ENCODE results near the gene TCF4. TPM values are rescaled to one million over a fixed set of nuclear protein-coding genes. Genes with fewer than 3 reads are reported as not detected.

TCF4 gene
- total RNA-seq, 1 donor from 2014 or later = 205 TPM

DNA sequence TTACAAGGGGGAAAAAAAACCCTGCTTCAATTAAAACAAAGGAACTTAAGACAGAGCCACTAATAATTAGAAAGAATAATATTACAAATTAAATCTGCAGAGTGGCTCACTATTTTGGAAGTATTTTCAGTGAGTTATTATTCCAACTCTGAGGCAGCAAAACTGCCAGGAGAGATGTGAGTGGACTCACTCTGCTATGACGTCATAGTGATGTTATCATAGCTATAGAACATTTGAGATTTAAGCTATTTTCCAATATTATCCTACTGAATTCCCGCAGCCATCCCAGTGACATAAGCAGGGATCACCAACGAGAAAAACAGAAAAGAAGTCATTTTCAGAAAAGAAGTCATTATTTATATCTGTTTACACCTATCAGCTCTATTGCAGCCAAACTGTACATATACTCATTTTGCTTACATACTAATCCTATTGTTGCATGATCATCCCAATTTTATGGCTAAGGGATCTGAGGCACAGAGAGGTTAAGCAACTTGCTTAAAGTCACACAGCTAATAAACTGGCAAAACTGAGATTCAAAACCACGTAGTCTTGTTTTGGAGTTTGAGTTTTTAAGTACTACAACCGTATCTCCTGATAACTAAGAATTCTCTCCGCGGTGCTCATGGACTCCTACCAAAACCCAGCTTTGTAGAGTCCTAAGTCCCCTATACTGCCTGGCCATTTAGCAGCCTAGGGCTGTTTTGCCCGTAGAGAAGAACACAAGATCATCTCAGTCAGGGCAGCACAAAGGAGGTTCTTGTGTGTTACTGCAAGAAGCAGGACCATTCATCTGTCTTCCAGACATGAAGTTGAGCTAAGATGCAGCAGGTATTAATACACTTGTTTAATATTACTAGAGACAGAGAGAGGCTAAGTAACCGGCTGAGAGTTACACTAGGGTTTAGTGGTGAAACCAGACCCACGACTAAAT, 299.8 kb downstream of the TCF4 start:
- Histone ChIP-seq H3K4me1 (ENCODE audit: control insufficient read depth in 3 of 3, insufficient read depth in 3 of 3, low read length in 3 of 3) (peaks cover 18 to 52% (median 25%) of the 10 kb centered on the region in 3 donors), H3K9me3 (ENCODE audit: control insufficient read depth in 3 of 3, low read length in 3 of 3) (no peaks in the 10 kb centered on the region), H3K27ac (ENCODE audit: low read depth, low read length) (no peak overlapping the region), H3K27me3 (ENCODE audit: control insufficient read depth in 3 of 3, insufficient read depth in 3 of 3, low read length in 3 of 3) (no peaks in the 10 kb centered on the region), H3K9ac (ENCODE audit: low read depth in 1 of 3, low read length in 3 of 3) (no peak overlapping the region), H3K4me3 (ENCODE audit: low read length in 3 of 3) (no peak overlapping the region), H3K36me3 (ENCODE audit: control insufficient read depth in 3 of 3, insufficient read depth in 3 of 3, low read length in 3 of 3) (no peaks in the 10 kb centered on the region)

DNA sequence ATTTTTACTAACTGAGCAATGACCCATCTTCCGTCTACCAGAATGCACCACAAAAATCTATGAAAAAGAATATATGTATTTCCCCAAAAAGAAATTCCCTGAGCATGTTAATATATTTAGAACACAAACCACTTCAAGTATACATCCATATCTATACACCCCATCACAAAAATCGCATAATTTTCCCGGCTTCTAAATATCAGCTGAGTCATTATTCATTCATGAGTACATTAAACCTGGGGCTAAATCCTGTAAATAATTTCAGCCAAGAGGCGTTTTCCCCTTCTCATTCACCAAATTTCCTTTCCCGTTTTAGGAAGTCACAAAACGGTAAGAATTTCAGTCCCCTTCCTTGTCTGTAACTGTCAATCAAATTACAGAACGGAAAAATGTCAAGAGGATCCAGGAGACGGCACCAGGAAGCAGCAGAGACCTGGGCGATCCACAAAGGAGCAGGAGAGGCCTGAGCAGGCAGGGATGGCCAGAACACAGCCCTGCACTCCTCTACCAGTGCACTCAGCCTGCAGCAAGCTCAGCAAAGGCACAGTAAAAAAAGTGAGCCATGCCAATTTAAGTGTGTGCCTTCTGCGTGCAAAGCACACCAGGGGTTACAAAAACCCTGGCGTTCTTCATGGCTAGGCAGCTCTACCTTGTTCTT, 300.7 kb downstream of the TCF4 start:
- Histone ChIP-seq H3K36me3 (ENCODE audit: control insufficient read depth in 3 of 3, insufficient read depth in 3 of 3, low read length in 3 of 3) (no peaks in the 10 kb centered on the region), H3K4me3 (ENCODE audit: low read length in 3 of 3) (peak overlapping the region in 1 of 3 donors; percentile 17), H3K9me3 (ENCODE audit: control insufficient read depth in 3 of 3, low read length in 3 of 3) (no peaks in the 10 kb centered on the region), H3K9ac (ENCODE audit: low read depth in 1 of 3, low read length in 3 of 3) (peak overlapping the region in 1 of 3 donors; percentile 35), H3K27me3 (ENCODE audit: control insufficient read depth in 3 of 3, insufficient read depth in 3 of 3, low read length in 3 of 3) (no peaks in the 10 kb centered on the region), H3K27ac (ENCODE audit: low read depth, low read length) (peak overlapping the region; percentile 46), H3K4me1 (ENCODE audit: control insufficient read depth in 3 of 3, insufficient read depth in 3 of 3, low read length in 3 of 3) (peaks cover 18 to 52% (median 24%) of the 10 kb centered on the region in 3 donors)

DNA sequence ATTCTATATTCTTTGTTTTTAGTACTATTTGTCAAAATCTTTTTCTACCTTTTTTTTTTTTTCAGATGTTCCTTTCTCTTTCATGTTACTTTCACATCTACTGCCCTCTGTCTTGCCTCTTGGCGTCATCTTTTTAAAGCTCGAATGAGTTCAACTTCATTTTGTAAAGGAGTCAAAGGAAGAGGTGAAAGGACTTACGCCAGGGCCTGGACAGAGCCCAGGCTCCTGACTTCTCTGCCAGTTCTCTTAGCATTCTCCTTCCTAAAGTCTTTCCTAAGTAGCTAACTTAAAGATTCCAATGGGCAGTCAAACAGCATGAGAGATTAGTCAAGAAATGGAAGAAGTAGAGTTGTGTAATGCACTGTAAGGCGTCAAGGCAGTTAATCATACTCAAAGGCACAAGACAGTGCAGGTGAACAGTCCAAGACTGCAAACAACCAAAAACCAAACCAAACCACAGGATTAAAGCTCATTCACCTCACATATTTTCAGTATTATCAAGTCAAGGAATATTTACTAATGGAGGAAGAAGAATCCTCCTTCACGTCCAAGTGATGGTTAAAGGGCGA, 301.7 kb downstream of the TCF4 start:
- Histone ChIP-seq H3K4me1 (ENCODE audit: control insufficient read depth in 3 of 3, insufficient read depth in 3 of 3, low read length in 3 of 3) (peaks cover 18 to 52% (median 24%) of the 10 kb centered on the region in 3 donors), H3K4me3 (ENCODE audit: low read length in 3 of 3) (peak overlapping the region in 1 of 3 donors; percentile 15)

DNA sequence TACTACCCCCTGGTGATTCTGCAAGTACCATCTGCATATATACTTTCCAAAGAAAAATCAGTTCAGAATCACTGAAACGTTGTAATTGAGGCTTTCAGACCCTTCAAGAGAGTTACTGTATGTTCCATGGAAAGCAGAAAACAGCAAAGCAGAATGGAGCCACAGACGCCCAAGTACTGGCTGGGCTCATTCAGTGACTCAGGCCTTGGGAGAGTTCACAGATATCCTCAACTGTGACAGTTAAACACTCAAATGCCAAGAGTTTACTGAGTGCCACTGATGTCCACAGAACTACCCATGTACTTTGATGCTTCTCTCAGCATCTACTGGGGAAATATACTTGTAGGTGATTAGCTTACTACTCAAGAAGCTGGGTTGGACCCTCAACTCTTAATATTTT, 303.4 kb downstream of the TCF4 start:
- no peak overlapping the region for H3K9ac ChIP-seq (ENCODE audit: low read depth in 1 of 3, low read length in 3 of 3)
- no peaks in the 10 kb centered on the region for H3K9me3 ChIP-seq (ENCODE audit: control insufficient read depth in 3 of 3, low read length in 3 of 3)
- no peak overlapping the region for H3K27ac ChIP-seq (ENCODE audit: low read depth, low read length)
- peaks cover 23 to 52% (median 27%) of the 10 kb centered on the region in 3 donors for H3K4me1 ChIP-seq (ENCODE audit: control insufficient read depth in 3 of 3, insufficient read depth in 3 of 3, low read length in 3 of 3)
- no peaks in the 10 kb centered on the region for H3K36me3 ChIP-seq (ENCODE audit: control insufficient read depth in 3 of 3, insufficient read depth in 3 of 3, low read length in 3 of 3)
- no peaks in the 10 kb centered on the region for H3K27me3 ChIP-seq (ENCODE audit: control insufficient read depth in 3 of 3, insufficient read depth in 3 of 3, low read length in 3 of 3)
- H3K4me3 ChIP-seq (ENCODE audit: low read length in 3 of 3) = no peak overlapping the region

More for the DNA sequence above, 301.7 kb downstream of the TCF4 start:
- Histone ChIP-seq H3K27me3 (ENCODE audit: control insufficient read depth in 3 of 3, insufficient read depth in 3 of 3, low read length in 3 of 3) (no peaks in the 10 kb centered on the region), H3K27ac (ENCODE audit: low read depth, low read length) (peak overlapping the region; percentile 46), H3K9me3 (ENCODE audit: control insufficient read depth in 3 of 3, low read length in 3 of 3) (no peaks in the 10 kb centered on the region), H3K36me3 (ENCODE audit: control insufficient read depth in 3 of 3, insufficient read depth in 3 of 3, low read length in 3 of 3) (no peaks in the 10 kb centered on the region), H3K9ac (ENCODE audit: low read depth in 1 of 3, low read length in 3 of 3) (no peak overlapping the region)

DNA sequence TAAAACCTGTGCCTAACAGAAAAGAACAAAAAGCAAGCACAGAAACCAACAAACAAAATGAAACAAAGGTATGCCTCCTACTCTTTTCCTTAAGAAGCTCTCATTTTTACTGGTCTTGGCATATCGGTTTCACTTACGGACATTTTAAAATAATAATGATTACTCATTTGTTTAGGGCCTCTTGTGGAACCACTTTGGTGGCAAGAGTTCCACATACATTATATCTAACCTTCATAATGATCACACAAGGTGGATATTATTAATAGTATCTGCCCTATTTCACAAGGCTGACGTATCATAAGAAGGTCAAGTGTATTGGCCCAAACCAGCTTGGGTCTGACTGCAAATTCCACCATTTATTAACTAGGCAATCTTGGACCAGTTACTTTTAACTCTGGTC, 304.7 kb downstream of the TCF4 start:
- Histone ChIP-seq H3K27ac (ENCODE audit: low read depth, low read length) (no peak overlapping the region), H3K9me3 (ENCODE audit: control insufficient read depth in 3 of 3, low read length in 3 of 3) (no peaks in the 10 kb centered on the region), H3K9ac (ENCODE audit: low read depth in 1 of 3, low read length in 3 of 3) (no peak overlapping the region), H3K27me3 (ENCODE audit: control insufficient read depth in 3 of 3, insufficient read depth in 3 of 3, low read length in 3 of 3) (no peaks in the 10 kb centered on the region), H3K4me1 (ENCODE audit: control insufficient read depth in 3 of 3, insufficient read depth in 3 of 3, low read length in 3 of 3) (peaks cover 16 to 40% (median 23%) of the 10 kb centered on the region in 3 donors), H3K36me3 (ENCODE audit: control insufficient read depth in 3 of 3, insufficient read depth in 3 of 3, low read length in 3 of 3) (peaks cover 0 to 7% (median 3%) of the 10 kb centered on the region in 3 donors), H3K4me3 (ENCODE audit: low read length in 3 of 3) (no peak overlapping the region)

DNA sequence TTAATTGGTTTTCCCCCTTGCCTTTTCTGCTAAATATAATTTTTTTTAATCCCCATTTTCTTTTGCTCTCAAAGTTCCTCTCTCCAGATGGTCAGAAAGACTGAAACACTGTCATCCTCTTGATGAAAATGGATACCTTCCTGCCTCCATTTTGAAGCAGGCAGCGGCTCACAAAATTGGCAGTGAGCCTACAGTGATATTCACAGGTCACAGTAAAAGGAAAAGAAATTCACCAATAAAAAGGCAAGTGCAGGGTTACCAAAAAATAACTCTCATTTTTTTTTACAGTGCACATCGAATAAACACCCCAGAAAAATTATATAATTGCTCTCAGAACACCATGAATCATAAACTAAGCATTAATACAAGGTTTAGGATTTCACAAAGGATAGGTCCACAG, 307.5 kb downstream of the TCF4 start:
- no peaks in the 10 kb centered on the region for H3K27me3 ChIP-seq (ENCODE audit: control insufficient read depth in 3 of 3, insufficient read depth in 3 of 3, low read length in 3 of 3)
- no peak overlapping the region for H3K27ac ChIP-seq (ENCODE audit: low read depth, low read length)
- H3K9ac ChIP-seq (ENCODE audit: low read depth in 1 of 3, low read length in 3 of 3) = no peak overlapping the region
- H3K4me3 ChIP-seq (ENCODE audit: low read length in 3 of 3) = no peak overlapping the region
- H3K4me1 ChIP-seq (ENCODE audit: control insufficient read depth in 3 of 3, insufficient read depth in 3 of 3, low read length in 3 of 3) = peaks cover 4 to 20% (median 8%) of the 10 kb centered on the region in 3 donors
- H3K9me3 ChIP-seq (ENCODE audit: control insufficient read depth in 3 of 3, low read length in 3 of 3) = no peaks in the 10 kb centered on the region
- peaks cover 3 to 9% (median 7%) of the 10 kb centered on the region in 3 donors for H3K36me3 ChIP-seq (ENCODE audit: control insufficient read depth in 3 of 3, insufficient read depth in 3 of 3, low read length in 3 of 3)

DNA sequence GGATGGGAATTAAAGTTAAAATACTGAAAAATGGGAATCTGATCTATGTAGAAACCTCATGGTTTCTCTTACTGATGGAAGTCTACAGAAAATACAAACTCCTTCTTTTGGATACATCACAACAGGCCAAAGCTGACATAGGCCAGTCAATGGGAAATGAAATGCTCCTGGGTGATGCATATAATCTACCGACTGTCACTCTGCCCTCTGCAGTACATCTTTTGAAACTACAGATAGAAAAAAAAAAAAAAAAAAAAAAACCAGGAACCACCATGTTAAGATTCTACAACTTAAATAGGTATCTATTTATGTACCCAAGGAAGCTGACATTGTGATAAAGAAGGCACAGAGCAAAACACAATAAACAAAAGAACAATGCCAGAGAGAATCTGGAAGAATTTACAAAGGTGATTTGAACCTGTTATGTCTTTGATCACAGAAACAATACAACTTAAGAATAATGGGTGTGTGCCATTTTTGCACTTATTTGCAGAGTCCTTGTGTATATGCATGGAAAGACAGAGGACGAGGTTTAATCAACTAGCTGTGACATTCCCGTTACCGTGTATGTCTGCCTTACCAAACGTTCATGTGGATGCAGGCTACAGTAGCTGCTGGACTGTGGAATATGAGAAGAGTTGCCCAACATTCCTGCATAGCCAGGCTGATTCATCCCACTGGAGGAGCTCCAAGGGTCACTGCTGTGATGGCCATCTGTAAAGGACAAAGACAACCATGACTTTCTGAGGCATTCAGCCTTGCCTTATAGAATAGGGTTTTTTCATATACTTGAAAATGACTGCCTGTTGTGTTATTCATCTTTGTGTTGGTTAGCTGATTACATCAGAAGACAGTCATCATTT, 312.7 kb downstream of the TCF4 start:
- H3K4me1 ChIP-seq (ENCODE audit: control insufficient read depth in 3 of 3, insufficient read depth in 3 of 3, low read length in 3 of 3) = peaks cover 0 to 13% (median 0%) of the 10 kb centered on the region in 3 donors
- no peak overlapping the region for H3K4me3 ChIP-seq (ENCODE audit: low read length in 3 of 3)
- no peaks in the 10 kb centered on the region for H3K9me3 ChIP-seq (ENCODE audit: control insufficient read depth in 3 of 3, low read length in 3 of 3)
- H3K36me3 ChIP-seq (ENCODE audit: control insufficient read depth in 3 of 3, insufficient read depth in 3 of 3, low read length in 3 of 3) = peaks cover 3 to 26% (median 15%) of the 10 kb centered on the region in 3 donors
- peak overlapping the region; percentile 46 for H3K27ac ChIP-seq (ENCODE audit: low read depth, low read length)
- H3K27me3 ChIP-seq (ENCODE audit: control insufficient read depth in 3 of 3, insufficient read depth in 3 of 3, low read length in 3 of 3) = no peaks in the 10 kb centered on the region
- H3K9ac ChIP-seq (ENCODE audit: low read depth in 1 of 3, low read length in 3 of 3) = no peak overlapping the region

DNA sequence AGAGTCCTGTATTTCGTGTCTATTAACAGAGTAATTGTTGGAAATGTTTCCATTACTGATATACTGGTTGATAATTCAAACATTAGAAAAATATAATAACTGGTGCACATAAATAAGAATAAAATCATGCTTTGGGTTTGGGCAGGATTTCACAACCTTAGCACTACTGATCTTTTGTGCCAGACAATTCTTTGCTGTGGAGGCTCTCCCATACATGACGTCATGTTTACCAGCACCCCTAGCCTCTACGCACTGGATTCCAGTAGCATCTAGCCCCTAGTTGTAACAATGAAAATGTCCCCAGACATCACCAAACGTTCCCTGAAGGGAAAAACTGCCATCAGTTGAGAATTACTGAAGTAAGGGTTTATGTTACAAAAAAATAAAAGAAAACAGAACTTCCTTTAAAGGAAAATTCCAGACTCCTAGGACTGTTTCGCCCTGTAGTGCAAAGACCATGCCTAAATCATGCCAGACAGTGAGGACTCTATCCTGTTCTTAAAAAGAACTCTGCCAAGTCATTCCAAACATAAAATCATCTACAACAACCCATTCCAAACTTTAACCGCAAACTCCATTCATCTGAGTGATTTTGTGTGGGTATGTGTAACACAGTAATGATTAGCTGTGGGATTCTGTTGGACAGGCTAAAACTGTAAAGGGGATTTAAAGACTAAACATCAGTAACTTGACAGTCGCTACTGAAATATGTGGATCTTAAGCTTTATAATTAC, 315.3 kb downstream of the TCF4 start:
- no peak overlapping the region for H3K9ac ChIP-seq (ENCODE audit: low read depth in 1 of 3, low read length in 3 of 3)
- peaks cover 14 to 37% (median 26%) of the 10 kb centered on the region in 3 donors for H3K36me3 ChIP-seq (ENCODE audit: control insufficient read depth in 3 of 3, insufficient read depth in 3 of 3, low read length in 3 of 3)
- peaks cover 0 to 10% (median 0%) of the 10 kb centered on the region in 3 donors for H3K4me1 ChIP-seq (ENCODE audit: control insufficient read depth in 3 of 3, insufficient read depth in 3 of 3, low read length in 3 of 3)
- no peaks in the 10 kb centered on the region for H3K27me3 ChIP-seq (ENCODE audit: control insufficient read depth in 3 of 3, insufficient read depth in 3 of 3, low read length in 3 of 3)
- no peaks in the 10 kb centered on the region for H3K9me3 ChIP-seq (ENCODE audit: control insufficient read depth in 3 of 3, low read length in 3 of 3)
- no peak overlapping the region for H3K27ac ChIP-seq (ENCODE audit: low read depth, low read length)
- no peak overlapping the region for H3K4me3 ChIP-seq (ENCODE audit: low read length in 3 of 3)

DNA sequence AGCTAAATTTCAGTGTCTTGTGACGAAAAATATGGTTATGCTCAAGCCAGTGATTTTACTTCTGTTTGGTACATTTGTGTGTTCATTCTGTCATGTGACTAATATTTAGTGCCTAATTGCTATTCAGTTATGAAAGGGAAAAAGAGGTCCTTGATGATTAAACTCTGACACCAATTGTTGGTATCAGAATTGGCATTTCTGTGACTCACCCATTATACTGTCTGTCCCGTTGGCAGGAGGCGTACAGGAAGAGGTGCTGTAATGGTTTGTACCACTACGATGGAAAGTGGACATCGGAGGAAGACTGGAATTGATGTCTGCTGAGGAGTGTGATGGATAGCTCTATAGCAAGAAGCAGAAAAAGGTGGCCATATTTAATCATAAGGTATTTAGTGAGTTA, 318.4 kb downstream of the TCF4 start:
- Histone ChIP-seq H3K9ac (ENCODE audit: low read depth in 1 of 3, low read length in 3 of 3) (no peak overlapping the region), H3K27ac (ENCODE audit: low read depth, low read length) (no peak overlapping the region), H3K27me3 (ENCODE audit: control insufficient read depth in 3 of 3, insufficient read depth in 3 of 3, low read length in 3 of 3) (no peaks in the 10 kb centered on the region), H3K4me3 (ENCODE audit: low read length in 3 of 3) (no peak overlapping the region), H3K36me3 (ENCODE audit: control insufficient read depth in 3 of 3, insufficient read depth in 3 of 3, low read length in 3 of 3) (peaks cover 19 to 40% (median 30%) of the 10 kb centered on the region in 3 donors), H3K9me3 (ENCODE audit: control insufficient read depth in 3 of 3, low read length in 3 of 3) (no peaks in the 10 kb centered on the region), H3K4me1 (ENCODE audit: control insufficient read depth in 3 of 3, insufficient read depth in 3 of 3, low read length in 3 of 3) (peaks cover 0 to 9% (median 7%) of the 10 kb centered on the region in 3 donors)
